ENCODE measurements around the gene PARD3B. TPM values are rescaled to one million over a fixed set of nuclear protein-coding genes. Genes with fewer than 3 reads are reported as not detected.

The PARD3B gene
- total RNA-seq, 1 experiment from 2014 or later: 0.37 TPM

DNA sequence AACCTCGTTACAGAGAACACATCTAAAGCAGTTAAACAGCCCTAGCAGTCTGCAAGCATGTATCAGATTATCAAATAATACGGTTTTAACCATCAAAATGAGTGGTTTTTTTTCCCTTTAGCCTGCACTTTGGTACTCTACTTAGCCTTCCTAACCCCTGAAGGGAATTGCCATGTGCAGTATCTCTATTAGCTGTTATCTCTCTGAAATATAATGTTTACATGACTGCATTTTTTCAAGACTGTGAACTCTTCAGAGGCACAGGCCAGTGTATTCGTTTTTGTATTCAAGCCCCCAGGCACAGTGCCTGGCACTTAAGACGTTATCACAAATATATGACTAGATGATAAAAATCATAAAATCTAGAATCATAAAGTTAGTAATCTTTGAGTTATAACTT, 509.5 kb downstream of the PARD3B start:
- in situ Hi-C loops (cut with HindIII; ENCODE audit: low pct_unique_long_range_greater_than_20kb, low sequenced_read_pairs): no loop called here

GRCh38 chr2:205055251-205055650, 510.0 kb downstream of the PARD3B start:
- DNase-seq (ENCODE audit: low read depth, low spot score): no peak
- in situ Hi-C loops (cut with HindIII; ENCODE audit: low pct_unique_long_range_greater_than_20kb, low sequenced_read_pairs): no loop called here

More for the DNA sequence above, 509.5 kb downstream of the PARD3B start:
- DNase-seq (ENCODE audit: low read depth, low spot score): no peak

DNA sequence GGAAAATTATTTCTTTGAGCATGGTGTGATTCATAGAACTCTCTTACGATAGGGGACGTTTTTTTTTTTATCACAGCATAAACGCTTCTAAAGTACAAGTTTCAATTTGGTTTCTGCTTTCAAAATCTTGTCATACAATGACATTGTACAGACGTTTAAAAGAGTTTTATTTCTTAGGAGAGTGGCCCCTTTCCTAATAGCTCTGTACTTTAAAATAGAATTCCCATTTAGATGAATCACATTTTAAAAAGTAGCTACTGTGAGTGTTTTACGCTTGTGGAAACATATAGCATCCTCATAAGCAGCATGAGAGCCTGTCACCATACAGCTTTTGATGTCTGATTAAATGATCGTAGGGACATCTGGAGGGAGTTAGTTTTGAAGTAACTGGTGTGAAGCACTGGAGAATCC, 510.9 kb downstream of the PARD3B start:
- in situ Hi-C loops (cut with HindIII; ENCODE audit: low pct_unique_long_range_greater_than_20kb, low sequenced_read_pairs): no loop called here
- DNase-seq (ENCODE audit: low read depth, low spot score): no peak

GRCh38 chr2:205058409-205058808, 513.1 kb downstream of the PARD3B start:
- no peak for DNase-seq (ENCODE audit: low read depth, low spot score)
- in situ Hi-C loops (cut with HindIII; ENCODE audit: low pct_unique_long_range_greater_than_20kb, low sequenced_read_pairs): no loop called here

- in situ Hi-C loops (cut with HindIII; ENCODE audit: low pct_unique_long_range_greater_than_20kb, low sequenced_read_pairs): no loop called here
- no peak for DNase-seq (ENCODE audit: low read depth, low spot score)
Observed at GRCh38 chr2:205060269-205060668, 515.0 kb downstream of the PARD3B start.

GRCh38 chr2:205066081-205066480, 520.8 kb downstream of the PARD3B start:
- in situ Hi-C loops (cut with HindIII; ENCODE audit: low pct_unique_long_range_greater_than_20kb, low sequenced_read_pairs): no loop called here
- DNase-seq (ENCODE audit: low read depth, low spot score): no peak

- DNase-seq (ENCODE audit: low read depth, low spot score): no peak
- in situ Hi-C loops (cut with HindIII; ENCODE audit: low pct_unique_long_range_greater_than_20kb, low sequenced_read_pairs): no loop called here
Observed at GRCh38 chr2:205069928-205070327, 524.7 kb downstream of the PARD3B start.

DNA sequence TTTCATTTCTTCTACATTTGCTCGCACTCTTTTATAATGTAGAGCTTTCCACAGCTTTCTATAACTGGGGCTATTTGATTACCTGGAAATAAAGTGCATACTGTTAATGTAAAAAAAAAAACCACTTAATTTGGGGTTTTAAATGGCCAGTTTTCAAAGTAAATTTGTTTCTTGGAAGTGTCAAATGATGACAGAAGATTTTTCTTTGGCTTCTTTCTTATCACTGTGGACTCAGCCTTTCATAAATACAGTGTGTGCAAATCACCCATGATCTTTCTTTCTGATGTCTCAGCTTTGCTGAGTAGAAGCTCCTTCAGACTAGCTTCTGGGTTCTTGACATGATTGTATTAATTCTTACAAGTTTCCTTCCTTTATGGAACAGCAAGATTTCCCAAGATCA, 525.6 kb downstream of the PARD3B start:
- in situ Hi-C loops (cut with HindIII; ENCODE audit: low pct_unique_long_range_greater_than_20kb, low sequenced_read_pairs): no loop called here
- DNase-seq (ENCODE audit: low read depth, low spot score): no peak

DNA sequence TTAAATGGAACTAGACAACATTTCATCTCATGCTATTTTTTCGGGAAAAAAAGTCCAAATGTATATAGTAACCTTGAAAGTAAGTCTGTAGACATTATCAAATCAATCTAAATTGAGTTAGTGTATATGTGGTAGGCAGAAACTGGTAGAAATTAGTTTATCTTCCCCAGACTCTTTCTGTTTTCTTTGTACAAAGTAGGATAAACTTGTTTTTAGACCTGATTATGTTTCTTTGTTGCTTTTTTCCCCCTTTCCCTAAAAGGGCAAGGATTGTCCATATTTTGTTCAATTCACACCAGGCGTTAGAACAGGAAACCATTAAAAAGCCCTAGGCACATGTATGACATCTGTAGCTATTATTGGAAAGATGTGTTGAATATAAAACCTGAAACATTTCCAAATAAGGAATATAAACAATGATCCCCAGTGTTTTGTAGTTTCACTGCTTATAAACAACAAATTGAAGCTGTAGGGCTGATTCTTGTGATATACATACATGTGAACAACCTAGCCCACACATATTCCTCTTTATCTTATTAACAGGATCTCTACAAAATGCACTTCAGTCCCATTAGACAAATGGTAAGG, 528.3 kb downstream of the PARD3B start:
- in situ Hi-C loops (cut with HindIII; ENCODE audit: low pct_unique_long_range_greater_than_20kb, low sequenced_read_pairs): no loop called here
- DNase-seq (ENCODE audit: low read depth, low spot score): no peak

DNA sequence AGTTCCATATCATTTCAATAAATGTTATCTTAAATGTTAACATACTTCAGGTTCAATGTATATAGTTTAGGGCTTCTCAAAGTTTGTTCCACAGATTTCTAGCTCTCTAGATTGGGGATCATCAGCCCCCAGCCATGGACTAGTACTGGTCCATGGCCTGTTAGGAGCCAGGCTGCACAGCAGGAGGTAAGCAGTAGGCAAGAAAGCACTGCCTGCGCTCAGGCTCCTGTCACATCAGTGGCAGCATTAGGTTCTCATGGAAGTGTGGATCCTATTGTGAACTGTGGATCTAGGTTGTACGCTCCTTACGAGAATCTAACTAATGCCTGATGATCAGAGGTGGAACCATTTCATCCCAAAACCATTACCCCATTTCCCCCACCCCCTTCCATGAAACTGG, 531.1 kb downstream of the PARD3B start:
- in situ Hi-C loops (cut with HindIII; ENCODE audit: low pct_unique_long_range_greater_than_20kb, low sequenced_read_pairs): no loop called here
- DNase-seq (ENCODE audit: low read depth, low spot score): no peak

- in situ Hi-C loops (cut with HindIII; ENCODE audit: low pct_unique_long_range_greater_than_20kb, low sequenced_read_pairs): no loop called here
- DNase-seq (ENCODE audit: low read depth, low spot score): no peak
Observed at GRCh38 chr2:205077159-205077558, 531.9 kb downstream of the PARD3B start.

DNA sequence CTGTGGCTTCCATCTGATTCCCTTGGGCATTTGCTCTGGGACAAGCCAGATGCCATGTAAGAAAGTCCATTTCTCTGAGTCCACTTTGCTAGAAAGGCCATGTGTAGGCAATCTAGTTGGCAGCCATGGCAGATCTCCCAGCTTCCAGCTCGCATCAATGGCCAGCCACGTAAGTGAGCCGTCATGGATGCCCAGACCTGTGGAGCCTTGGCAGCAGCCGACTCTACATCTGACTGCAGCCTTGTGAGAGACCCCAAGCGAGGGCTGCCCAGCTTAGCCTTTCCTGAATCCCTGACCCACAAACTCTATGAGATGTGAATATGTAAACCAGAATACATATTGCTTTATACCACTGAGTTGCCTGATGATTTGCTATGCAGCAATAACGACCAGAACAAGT, 533.5 kb downstream of the PARD3B start:
- no peak for DNase-seq (ENCODE audit: low read depth, low spot score)
- in situ Hi-C loops (cut with HindIII; ENCODE audit: low pct_unique_long_range_greater_than_20kb, low sequenced_read_pairs): no loop called here

DNA sequence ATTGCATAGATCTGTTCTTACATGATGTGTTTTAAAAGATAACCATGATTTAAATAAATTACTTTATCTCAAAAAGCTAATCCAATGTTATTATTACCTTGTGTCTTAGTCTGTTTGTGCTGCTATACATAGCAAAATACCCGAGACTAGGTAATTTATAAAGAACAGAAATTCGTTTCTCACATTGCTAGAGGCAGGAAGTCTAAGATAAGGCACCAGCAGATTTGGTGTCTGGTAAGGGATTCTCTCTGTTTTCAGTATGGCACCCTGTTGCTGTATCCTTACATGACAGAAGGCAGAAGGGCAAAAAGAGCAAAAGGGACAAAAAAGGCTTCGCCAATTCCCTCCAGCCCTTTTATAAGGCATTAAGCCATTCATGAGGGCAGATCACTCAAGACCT, 533.9 kb downstream of the PARD3B start:
- DNase-seq (ENCODE audit: low read depth, low spot score): no peak
- in situ Hi-C loops (cut with HindIII; ENCODE audit: low pct_unique_long_range_greater_than_20kb, low sequenced_read_pairs): no loop called here

DNA sequence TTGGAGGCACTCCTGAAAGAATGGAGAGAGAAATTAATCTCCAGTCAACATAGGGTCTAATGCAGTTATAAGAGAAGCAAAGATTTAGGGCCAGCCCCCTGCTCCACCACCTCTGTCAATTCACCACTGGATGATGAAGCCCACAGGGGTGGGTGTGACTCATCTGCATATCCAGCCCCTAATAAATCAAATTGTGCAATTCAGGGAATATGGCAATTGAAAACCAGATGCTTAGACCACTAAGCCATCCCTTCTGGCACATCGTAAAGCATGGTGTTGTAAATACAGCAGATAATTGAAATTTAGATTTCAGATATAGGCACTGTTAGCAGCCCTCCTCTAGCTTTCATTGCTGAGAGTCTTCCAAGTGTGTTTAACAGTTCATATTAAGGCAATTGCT, 541.4 kb downstream of the PARD3B start:
- in situ Hi-C loops (cut with HindIII; ENCODE audit: low pct_unique_long_range_greater_than_20kb, low sequenced_read_pairs): no loop called here
- DNase-seq (ENCODE audit: low read depth, low spot score): no peak

DNA sequence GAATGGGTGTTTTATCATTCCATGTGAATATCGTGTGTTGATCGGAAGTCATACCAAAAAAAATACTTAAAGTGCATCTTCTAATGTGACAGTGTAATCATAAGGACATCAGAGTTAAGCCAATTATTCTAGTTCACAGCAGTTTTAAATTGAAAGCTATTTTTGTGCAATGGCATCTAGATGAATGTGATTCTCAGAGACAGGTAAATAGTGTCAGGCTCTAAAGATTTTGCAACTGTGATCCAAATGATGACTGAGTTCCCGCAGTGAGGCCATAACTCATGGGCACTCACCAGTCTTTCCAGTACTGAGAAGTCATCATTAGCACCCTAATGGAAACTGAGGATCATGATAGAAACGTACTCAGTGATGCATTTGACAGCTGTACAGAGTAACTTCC, 542.6 kb downstream of the PARD3B start:
- in situ Hi-C loops (cut with HindIII; ENCODE audit: low pct_unique_long_range_greater_than_20kb, low sequenced_read_pairs): no loop called here
- DNase-seq (ENCODE audit: low read depth, low spot score): no peak

GRCh38 chr2:205089958-205090357, 544.7 kb downstream of the PARD3B start:
- in situ Hi-C loops (cut with HindIII; ENCODE audit: low pct_unique_long_range_greater_than_20kb, low sequenced_read_pairs): no loop called here
- DNase-seq (ENCODE audit: low read depth, low spot score): no peak

GRCh38 chr2:205091411-205091810, 546.1 kb downstream of the PARD3B start:
- in situ Hi-C loops (cut with HindIII; ENCODE audit: low pct_unique_long_range_greater_than_20kb, low sequenced_read_pairs): no loop called here
- DNase-seq (ENCODE audit: low read depth, low spot score): no peak

DNA sequence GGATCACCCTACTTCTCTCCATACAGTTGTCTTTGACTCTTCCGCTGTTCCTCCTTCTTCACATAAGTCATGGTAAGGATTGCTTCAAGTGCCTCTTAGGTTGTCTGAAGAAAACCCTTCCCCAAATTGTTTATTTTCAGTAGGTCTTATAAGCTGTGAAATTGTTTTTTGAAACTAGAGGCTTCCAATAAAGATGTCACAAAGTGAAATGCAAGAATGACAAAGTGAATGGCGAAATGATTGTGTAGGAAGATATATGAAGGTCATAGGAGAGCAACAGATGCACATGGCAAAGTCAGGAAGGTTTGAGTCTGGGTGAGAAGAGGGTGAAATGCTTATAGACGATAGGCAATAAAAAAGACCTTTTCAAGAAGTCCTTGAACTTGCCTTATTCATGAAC, 548.8 kb downstream of the PARD3B start:
- DNase-seq (ENCODE audit: low read depth, low spot score): no peak
- in situ Hi-C loops (cut with HindIII; ENCODE audit: low pct_unique_long_range_greater_than_20kb, low sequenced_read_pairs): no loop called here

DNA sequence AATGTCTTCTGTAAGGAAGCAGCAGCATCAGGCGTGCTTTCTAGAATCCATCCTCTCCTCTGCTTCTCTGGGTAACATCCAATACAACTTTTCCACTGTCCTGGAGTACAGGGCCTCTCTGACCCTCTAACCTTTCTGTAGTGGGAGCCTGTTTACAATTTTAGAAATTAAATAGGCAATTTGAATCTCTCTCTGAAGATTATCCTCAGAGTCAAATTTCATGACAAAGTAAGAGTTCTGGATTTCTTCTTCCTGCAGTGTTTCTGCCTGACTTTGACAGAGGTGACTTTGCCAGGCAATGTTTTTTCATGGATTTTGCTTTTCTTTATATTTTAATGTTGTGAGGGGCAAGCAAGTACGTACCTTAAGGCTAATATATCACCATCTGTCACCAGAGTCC, 558.4 kb downstream of the PARD3B start:
- in situ Hi-C loops (cut with HindIII; ENCODE audit: low pct_unique_long_range_greater_than_20kb, low sequenced_read_pairs): no loop called here
- DNase-seq (ENCODE audit: low read depth, low spot score): no peak

- in situ Hi-C loops (cut with HindIII; ENCODE audit: low pct_unique_long_range_greater_than_20kb, low sequenced_read_pairs): no loop called here
- DNase-seq (ENCODE audit: low read depth, low spot score): no peak
Observed at GRCh38 chr2:205107810-205108209, 562.5 kb downstream of the PARD3B start.
